Caco-2 (cell line): Measurements from ENCODE around the gene ZNF302. TPM values are rescaled to one million over a fixed set of nuclear protein-coding genes. Genes with fewer than 3 reads are reported as not detected.

Experiments used
- BruUV-seq: library from RNA; stranded (reverse); fragments of 400-500 nt; replicated peaks from 2 replicates; lab custom pipeline; 2021; lab: Mats Ljungman, UMichigan
- CTCF ChIA-PET: fragments of 300-600 bp; sonication (Branson Sonifier 250); formaldehyde crosslinking; loops from one replicate; lab custom pipeline; 2022; ENCODE audit warnings: antibody characterized with exemption; lab: Charles Lee
- POLR2A ChIA-PET: fragments of 300-600 bp; sonication (Branson Sonifier 250); formaldehyde crosslinking; loops from one replicate; lab custom pipeline; 2022; ENCODE audit warnings: antibody characterized with exemption; lab: Charles Lee
- DNase-seq, 2 experiments: peaks; one replicate each; pipeline versions ENCODE4 v3.0.0 to v3.0.0-alpha.2; 2020 to 2022
- H3K27me3 ChIP-seq: replicated peaks from 2 replicates; pipeline ENCODE4 v1.6.0; 2011; ENCODE audit warnings: low read length; ENCODE audit not compliant: control insufficient read depth, insufficient read depth
- H3K36me3 ChIP-seq: 2 replicates; pipeline ENCODE4 v1.5.1; 2011; ENCODE audit warnings: low read length; ENCODE audit not compliant: control insufficient read depth, insufficient read depth
- H3K4me1 ChIP-seq: fragments of 250-450 bp; sonication (Bioruptor Pico); 2 replicates; pipeline ENCODE4 v1.5.1; 2020; ENCODE audit warnings: mild to moderate bottlenecking
- H3K4me3 ChIP-seq: 2 replicates; pipeline ENCODE4 v1.5.1; 2011; ENCODE audit warnings: low read depth, mild to moderate bottlenecking, control low read depth, low read length
- H3K9me3 ChIP-seq: fragments of 250-450 bp; sonication (Bioruptor Pico); 2 replicates; pipeline ENCODE4 v1.5.1; 2020; ENCODE audit warnings: mild to moderate bottlenecking, moderate library complexity
- H3K27ac Mint-ChIP-seq: one replicate; pipeline ENCODE4 v1.8.0; 2022; ENCODE audit warnings: mixed read lengths; ENCODE audit not compliant: unreplicated experiment
- H3K27me3 Mint-ChIP-seq: one replicate; pipeline ENCODE4 v1.8.0; 2022; ENCODE audit warnings: mixed read lengths; ENCODE audit not compliant: insufficient read depth, unreplicated experiment
- H3K36me3 Mint-ChIP-seq: one replicate; pipeline ENCODE4 v1.8.0; 2022; ENCODE audit warnings: mild to moderate bottlenecking, mixed read lengths; ENCODE audit not compliant: insufficient read depth, unreplicated experiment
- H3K4me1 Mint-ChIP-seq: one replicate; pipeline ENCODE4 v1.8.0; 2022; ENCODE audit warnings: low read depth, mixed read lengths; ENCODE audit not compliant: unreplicated experiment
- H3K4me3 Mint-ChIP-seq: one replicate; pipeline ENCODE4 v1.8.0; 2022; ENCODE audit warnings: mild to moderate bottlenecking, moderate library complexity, mixed read lengths; ENCODE audit not compliant: unreplicated experiment
- H3K9me3 Mint-ChIP-seq: one replicate; pipeline ENCODE4 v1.8.0; 2022; ENCODE audit warnings: mixed read lengths; ENCODE audit not compliant: unreplicated experiment
- CTCF ChIP-seq, 2 experiments: fragments of 200-600 bp in 1 of 2; IDR thresholded peaks; 1 replicate in 1 of 2; 2 replicates in 1 of 2; pipeline versions ENCODE4 v1.5.1 to v1.8.0; 2011 to 2022; ENCODE audit warnings: antibody characterized with exemption in 1 of 2, control low read depth in 1 of 2, inconsistent platforms in 1 of 2, low read depth in 1 of 2, low read length in 1 of 2, mild to moderate bottlenecking in 1 of 2, moderate library complexity in 1 of 2; ENCODE audit not compliant: insufficient read depth in 1 of 2, severe bottlenecking in 1 of 2, unreplicated experiment in 1 of 2
- intact Hi-C: fragments of 100-400 bp; cut with micrococcal nuclease; formaldehyde crosslinking; loops from one replicate; pipeline ENCODE4 v1.10.0; 2022; ENCODE audit not compliant: unreplicated experiment
- total RNA-seq: library from RNA; stranded (reverse); gene quantifications from 2 replicates; pipeline ENCODE4 v1.2.3, GENCODE V29; 2022

The ZNF302 gene
- total RNA-seq, 1 experiment from 2014 or later, result 30.1 TPM

- no peaks in the 10 kb centered on the region for H3K4me1 ChIP-seq
- TF ChIP-seq CTCF (IDR thresholded peaks at IDR 0.05; ENCODE audit: insufficient read depth in 1 of 2, low read depth in 1 of 2, low read length in 1 of 2, severe bottlenecking in 1 of 2, unreplicated experiment in 1 of 2), result no peak
- H3K27me3 Mint-ChIP-seq, result peaks cover 2% of the 10 kb centered on the region
- H3K27ac Mint-ChIP-seq, result no peak overlapping the region
- no peaks in the 10 kb centered on the region for H3K27me3 ChIP-seq
- peaks cover 52% of the 10 kb centered on the region for H3K9me3 Mint-ChIP-seq
- no peak overlapping the region for H3K4me3 Mint-ChIP-seq
- H3K4me3 ChIP-seq, result no peak overlapping the region
- peak in 1 of 2 experiments; percentile 33 for DNase-seq
- H3K9me3 ChIP-seq, result peaks cover 43% of the 10 kb centered on the region
- H3K4me1 Mint-ChIP-seq, result no peaks in the 10 kb centered on the region
- H3K36me3 Mint-ChIP-seq, result peaks cover 6% of the 10 kb centered on the region
- ChIA-PET POLR2A (interaction anchor here (0.5 kb wide), 1 partner anchor 17 kb away, joined by 5 read pairs; no protein-coding TSS in a partner anchor), CTCF (interaction anchor here (1.0 kb wide), 1 partner anchor 20 kb away, joined by 3 read pairs; the partner anchor contains the start of gene ZNF181)
- intact Hi-C loops, result loop anchor here (5.0 kb wide), 1 partner anchor 936 kb away; no protein-coding TSS in a partner anchor
- no peaks in the 10 kb centered on the region for H3K36me3 ChIP-seq
- BruUV-seq, result no TSS peak
Observed at GRCh38 chr19:34713262-34713637, 35.8 kb downstream of the ZNF302 start.

GRCh38 chr19:34715357-34715756, 37.9 kb downstream of the ZNF302 start:
- intact Hi-C loops, result no loop called here
- Histone ChIP-seq H3K4me1 (no peaks in the 10 kb centered on the region), H3K36me3 (no peaks in the 10 kb centered on the region), H3K27me3 (no peaks in the 10 kb centered on the region), H3K4me3 (no peak overlapping the region), H3K9me3 (peaks cover 43% of the 10 kb centered on the region)
- Mint-ChIP-seq H3K36me3 (peaks cover 6% of the 10 kb centered on the region), H3K27me3 (peaks cover 2% of the 10 kb centered on the region), H3K27ac (no peak overlapping the region), H3K4me1 (no peaks in the 10 kb centered on the region), H3K9me3 (peaks cover 51% of the 10 kb centered on the region), H3K4me3 (no peak overlapping the region)
- ChIA-PET CTCF (no interaction called here), POLR2A (no interaction called here)
- DNase-seq, result no peak
- BruUV-seq, result no TSS peak
- no peak for TF ChIP-seq CTCF (IDR thresholded peaks at IDR 0.05; ENCODE audit: insufficient read depth in 1 of 2, low read depth in 1 of 2, low read length in 1 of 2, severe bottlenecking in 1 of 2, unreplicated experiment in 1 of 2)

GRCh38 chr19:34722353-34722752, 44.9 kb downstream of the ZNF302 start:
- Histone ChIP-seq H3K4me1 (no peaks in the 10 kb centered on the region), H3K9me3 (peaks cover 5% of the 10 kb centered on the region; the same call in 1 of the 2 replicates), H3K4me3 (no peak overlapping the region), H3K27me3 (no peaks in the 10 kb centered on the region), H3K36me3 (no peaks in the 10 kb centered on the region)
- POLR2A ChIA-PET, result no interaction called here
- intact Hi-C loops, result no loop called here
- no peak overlapping the region for H3K4me3 Mint-ChIP-seq
- no peaks in the 10 kb centered on the region for H3K9me3 Mint-ChIP-seq
- TF ChIP-seq CTCF (IDR thresholded peaks at IDR 0.05; ENCODE audit: insufficient read depth in 1 of 2, low read depth in 1 of 2, low read length in 1 of 2, severe bottlenecking in 1 of 2, unreplicated experiment in 1 of 2), result no peak
- H3K4me1 Mint-ChIP-seq, result no peaks in the 10 kb centered on the region
- CTCF ChIA-PET, result no interaction called here
- no peak for DNase-seq
- no peak overlapping the region for H3K27ac Mint-ChIP-seq
- no peaks in the 10 kb centered on the region for H3K36me3 Mint-ChIP-seq
- BruUV-seq, result no TSS peak
- peaks cover 15% of the 10 kb centered on the region for H3K27me3 Mint-ChIP-seq
